HG02763 (cell line): ENCODE measurements around the gene DNAJB14.

Experiments used
- ATAC-seq: cut with Tn5 transposase; IDR thresholded peaks from one replicate; pipeline ENCODE4 v1.9.1; 2021; ENCODE audit warnings: mild to moderate bottlenecking, moderate library complexity; ENCODE audit not compliant: unreplicated experiment

Gene DNAJB14

GRCh38 chr4:99945718-99946355 lies 581 bp downstream of the DNAJB14 start:
- peak; percentile 1 for ATAC-seq

- no peak for ATAC-seq
These were observed 2.4 kb downstream of the DNAJB14 start for GRCh38 chr4:99943904-99944437.

GRCh38 chr4:99938243-99938753 lies 8.1 kb downstream of the DNAJB14 start:
- ATAC-seq = no peak

- ATAC-seq = no peak
These were observed 11.5 kb downstream of the DNAJB14 start for GRCh38 chr4:99934891-99935290.

- no peak for ATAC-seq
These were observed 18.9 kb downstream of the DNAJB14 start for GRCh38 chr4:99927566-99927965.

DNA sequence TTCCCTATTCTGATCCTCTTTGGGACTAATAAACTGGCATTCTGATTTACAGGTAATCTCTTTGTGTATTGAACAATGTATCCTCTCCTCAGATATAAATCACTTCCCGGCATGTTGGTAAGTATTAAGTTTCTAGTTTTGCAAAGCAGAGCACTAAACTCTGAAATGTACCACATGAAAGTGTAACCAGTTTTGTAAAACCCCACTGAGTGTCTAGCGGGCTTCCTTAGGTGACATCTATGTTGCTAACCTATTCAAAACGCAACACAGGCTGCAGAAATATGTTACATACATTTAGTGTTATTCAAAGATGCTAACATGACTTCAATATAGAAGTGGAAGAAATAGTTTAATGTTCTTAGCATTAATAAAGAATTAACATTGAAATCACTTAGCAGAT lies 25.2 kb downstream of the DNAJB14 start:
- no peak for ATAC-seq

DNA sequence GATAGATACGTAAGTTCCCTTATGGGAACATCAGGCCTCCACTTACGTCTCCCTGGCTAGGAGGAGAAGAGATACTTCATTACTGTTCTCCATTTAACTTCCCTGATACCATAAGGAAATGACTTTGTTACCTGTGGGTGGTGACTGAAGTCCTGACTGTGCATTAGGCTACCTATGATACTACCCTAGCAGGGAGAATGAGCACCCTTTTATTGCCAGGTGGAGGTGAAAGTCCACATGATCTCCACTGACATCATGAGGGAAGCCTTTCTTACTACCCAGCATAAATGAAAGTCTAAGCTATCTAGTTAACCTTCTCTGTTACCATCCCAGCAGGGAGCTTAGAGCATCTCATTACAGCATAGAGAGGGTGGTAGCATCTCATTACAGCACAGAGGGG lies 27.8 kb downstream of the DNAJB14 start:
- no peak for ATAC-seq

- ATAC-seq = no peak
These were observed 28.8 kb downstream of the DNAJB14 start for GRCh38 chr4:99917575-99917974.

- no peak for ATAC-seq
These were observed 31.0 kb downstream of the DNAJB14 start for GRCh38 chr4:99915449-99915848.

- no peak for ATAC-seq
These were observed 51.4 kb downstream of the DNAJB14 start for GRCh38 chr4:99894998-99895397.

- ATAC-seq = peak; percentile 100
These were observed 52.0 kb downstream of the DNAJB14 start, which contains the start of gene LAMTOR3 for GRCh38 chr4:99894161-99894997. Gene LAMTOR3, minus strand, starts transcription at chr4:99894427. Its CDS starts 464 bp downstream, at chr4:99893963.

GRCh38 chr4:99893839-99894160 lies 52.6 kb downstream of the DNAJB14 start:
- no peak for ATAC-seq

GRCh38 chr4:99893029-99893428 lies 53.4 kb downstream of the DNAJB14 start:
- no peak for ATAC-seq

DNA sequence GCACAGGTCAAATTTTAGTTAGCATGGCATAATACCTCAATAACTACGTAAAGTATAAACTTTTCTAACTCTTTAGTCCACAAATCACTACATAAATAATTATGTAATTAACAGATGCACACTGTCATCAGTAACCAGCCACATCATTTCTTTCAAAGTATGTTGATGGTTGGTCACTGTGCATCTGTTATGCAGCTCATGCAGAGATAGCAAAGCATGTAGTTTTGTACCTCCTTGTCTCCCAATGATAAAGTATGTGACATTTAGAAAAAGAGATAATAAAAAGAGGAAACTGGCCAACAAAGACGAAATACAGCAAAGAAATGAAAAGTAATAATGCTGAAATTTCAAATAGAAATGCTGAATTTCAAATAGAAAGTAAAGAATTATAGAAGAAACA lies 55.1 kb downstream of the DNAJB14 start:
- ATAC-seq = no peak

DNA sequence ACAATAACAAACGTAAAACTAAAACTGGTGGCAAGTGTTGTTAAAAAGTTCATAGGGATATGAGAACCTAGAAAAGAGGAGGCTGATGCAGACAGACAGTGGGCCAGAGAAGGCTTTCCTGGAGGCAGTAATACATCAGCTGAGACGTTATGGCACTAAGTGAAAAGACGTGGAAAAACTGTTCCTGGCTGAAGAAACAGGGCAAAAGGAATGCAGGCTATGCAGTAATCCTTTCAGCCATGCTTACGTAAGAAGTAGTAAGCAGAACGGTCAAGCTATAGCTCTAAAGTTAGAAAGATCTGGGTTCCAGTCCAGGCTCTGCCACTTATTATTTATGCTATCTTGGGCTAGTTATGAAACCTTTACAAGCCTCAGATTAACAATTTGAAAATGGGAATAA lies 58.6 kb downstream of the DNAJB14 start:
- ATAC-seq = no peak

DNA sequence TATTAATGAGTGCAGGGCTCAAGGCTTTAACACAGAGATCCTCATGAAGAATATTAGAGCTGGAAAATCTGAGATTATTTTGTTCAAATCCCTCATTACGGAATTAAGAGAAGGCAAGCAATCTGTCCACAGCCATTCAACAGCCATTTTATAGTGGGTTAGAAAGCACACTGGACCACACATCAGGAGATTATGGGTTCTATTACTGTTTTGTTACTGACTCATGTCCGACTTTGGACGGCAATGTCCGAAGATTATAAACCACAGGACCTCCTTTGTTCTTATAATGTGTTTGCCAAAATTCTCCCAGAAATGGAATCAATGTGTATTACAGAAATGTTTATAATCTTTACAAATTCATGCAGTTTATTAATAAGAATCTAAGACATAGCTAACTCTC lies 60.3 kb downstream of the DNAJB14 start:
- ATAC-seq = no peak

DNA sequence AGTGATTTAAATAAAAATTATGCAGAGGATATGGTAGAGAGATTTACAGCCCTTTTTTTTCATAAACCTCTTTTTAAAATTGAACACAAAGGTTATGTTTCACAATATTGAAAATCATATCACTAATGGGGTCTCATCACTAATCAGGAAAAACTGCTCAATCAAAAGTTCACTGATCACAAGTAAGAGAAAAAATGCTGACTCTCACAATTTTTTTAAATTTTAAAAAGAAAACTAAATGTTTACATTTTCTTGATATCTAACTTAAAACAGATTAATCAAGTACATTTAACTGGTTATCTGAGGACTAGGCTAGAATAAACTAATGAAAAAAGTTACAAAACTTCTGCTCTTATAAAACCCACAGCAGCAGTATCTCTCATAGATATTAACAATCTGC lies 60.7 kb downstream of the DNAJB14 start:
- no peak for ATAC-seq

- ATAC-seq = no peak
These were observed 61.3 kb downstream of the DNAJB14 start for GRCh38 chr4:99885063-99885664.

GRCh38 chr4:99879458-99879857 lies 67.0 kb downstream of the DNAJB14 start:
- ATAC-seq = no peak

- no peak for ATAC-seq
These were observed 67.8 kb downstream of the DNAJB14 start for GRCh38 chr4:99878604-99879003.

GRCh38 chr4:99876946-99877345 lies 69.5 kb downstream of the DNAJB14 start:
- ATAC-seq = no peak

GRCh38 chr4:99875071-99875470 lies 71.3 kb downstream of the DNAJB14 start:
- ATAC-seq = no peak
